H1 (cell line): ENCODE data around the gene L3MBTL4. TPM values are rescaled to one million over a fixed set of nuclear protein-coding genes. Genes with fewer than 3 reads are reported as not detected.

Source experiments
- EGR1 ChIP-seq: IDR thresholded peaks from 2 replicates; pipeline ENCODE4 v1.6.1; 2011; ENCODE audit warnings: low read depth, low read length, borderline replicate concordance
- KDM5A ChIP-seq: fragments of 200-600 bp; IDR thresholded peaks from 2 replicates; pipeline ENCODE4 v1.7.1; 2012; ENCODE audit warnings: mild to moderate bottlenecking, low read length, inconsistent platforms, mixed read lengths
- SIN3A ChIP-seq, 2 experiments: IDR thresholded peaks in 1 of 2; conservative IDR thresholded peaks in 1 of 2; 2 replicates each; pipeline ENCODE4 v1.6.1; 2011 to 2012; ENCODE audit warnings: low read length in 2 of 2, improper control_type of control experiment in 1 of 2, low read depth in 1 of 2, mild to moderate bottlenecking in 1 of 2
- SUZ12 ChIP-seq: fragments of 200-600 bp; sonication (generic); IDR thresholded peaks from 2 replicates; pipeline ENCODE4 v1.6.1; 2012; ENCODE audit warnings: mild to moderate bottlenecking, inconsistent platforms, low read length, moderate library complexity, mixed read lengths
- TAF1 ChIP-seq: IDR thresholded peaks from 2 replicates; pipeline ENCODE4 v1.6.1; 2011; ENCODE audit warnings: mild to moderate bottlenecking, low read depth, low read length
- polyA plus RNA-seq, 7 experiments: library from polyadenylated mRNA; depleted of rRNA in 3 of 7; stranded (reverse) in 5 of 7; unstranded in 2 of 7; fragments of >200 nt in 5 of 7; fragments of 200-250 nt in 2 of 7; gene quantifications; 1 replicate in 5 of 7; 2 replicates in 1 of 7; 4 replicates in 1 of 7; pipeline versions ENCODE4 v1.2.1 to v1.2.3, GENCODE V29; 2011 to 2013; ENCODE audit warnings: missing spikeins in 2 of 7, mixed read lengths in 2 of 7
- total RNA-seq: library from RNA; stranded (reverse); fragmentation: NEBNext Ultra II Directional; extraction: Animal tissue kit (Norgen Biotek cat#: 25700); gene quantifications from 2 replicates; pipeline ENCODE4 v1.2.1, GENCODE V29; 2021

Gene L3MBTL4
- total and polyA plus RNA-seq, 2 of the 8 experiments (the other 6 are each of a cell fraction or from before 2014, with no cell fraction given): 1.0 to 2.1 TPM

DNA sequence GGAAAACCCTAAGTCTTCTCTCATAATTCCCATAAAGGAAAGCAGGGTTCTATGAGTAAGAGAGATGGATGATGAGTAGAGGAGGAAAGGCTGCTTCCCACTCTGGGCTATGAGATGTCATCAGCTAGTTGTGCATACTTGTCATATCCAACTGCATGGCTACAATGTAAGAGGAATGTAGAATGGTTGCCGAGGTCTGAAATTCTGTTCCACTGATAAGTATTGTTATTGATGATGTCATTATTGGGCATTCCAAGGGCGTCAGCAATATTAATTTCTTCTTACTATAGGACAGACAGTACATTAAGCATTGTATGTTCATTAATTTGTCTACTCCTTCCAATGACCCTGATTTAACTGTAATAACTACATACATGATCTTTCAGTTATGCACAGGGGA is 88.1 kb downstream of the L3MBTL4 start (continued):
- TF ChIP-seq KDM5A: no peak
- no peak for TF ChIP-seq SIN3A (conservative IDR thresholded peaks at IDR 0.05 in 1 of 2, IDR thresholded peaks at IDR 0.05 in 1 of 2; ENCODE audit: low read depth in 1 of 2, low read length in 2 of 2)
- no peak for TF ChIP-seq TAF1
- TF ChIP-seq EGR1: no peak
- TF ChIP-seq SUZ12: no peak
